ENCODE data around the gene MTSS2.

The MTSS2 gene

DNA sequence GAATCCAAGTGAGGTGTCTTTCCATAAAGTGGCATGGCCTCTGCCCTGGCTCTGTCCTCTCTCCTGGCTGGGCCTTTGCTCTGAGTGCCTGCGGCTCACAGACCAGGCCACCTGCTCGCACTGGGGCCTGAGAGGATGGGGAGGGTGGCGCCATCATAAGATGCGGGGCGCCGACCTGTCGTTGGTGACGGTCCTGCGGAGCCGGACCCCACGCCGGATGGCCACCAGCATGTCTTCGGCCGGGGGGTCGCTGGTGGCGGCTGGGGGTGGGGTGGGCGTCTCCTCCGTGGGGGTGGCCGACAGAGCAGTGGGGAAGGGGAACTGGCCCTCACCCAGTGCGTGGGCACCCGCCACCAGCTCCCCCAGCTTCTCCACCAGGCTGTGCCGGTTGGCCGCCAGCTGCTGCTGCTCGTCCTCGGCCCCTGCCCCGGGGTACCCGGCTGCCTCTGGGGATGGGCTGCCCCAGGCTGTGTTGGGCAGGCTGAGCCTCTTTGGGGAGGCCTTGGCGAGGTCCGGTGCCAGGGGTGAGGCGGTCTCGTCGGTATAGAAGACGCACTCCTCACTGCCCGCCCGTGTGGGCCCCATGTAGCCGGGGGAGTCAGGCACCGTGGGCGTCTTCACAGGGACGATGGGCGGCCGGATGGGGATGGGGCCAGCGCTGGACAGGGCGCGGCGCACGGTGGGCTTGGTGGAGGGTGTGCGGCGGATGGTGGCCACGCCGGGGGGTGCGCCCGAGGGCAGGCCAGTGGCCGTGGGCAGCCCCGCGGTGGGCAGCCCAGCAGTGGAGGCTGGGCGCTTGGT is 22.1 kb downstream of the MTSS2 start:
- H3K9me3 ChIP-seq (ENCODE audit: insufficient read depth, low read length) = no peaks in the 10 kb centered on the region
- no peaks in the 10 kb centered on the region for H4K20me1 ChIP-seq (ENCODE audit: low read depth, low read length)
- H3K79me2 ChIP-seq (ENCODE audit: insufficient read depth, low read length) = no peaks in the 10 kb centered on the region
- no peaks in the 10 kb centered on the region for H3K27me3 ChIP-seq (ENCODE audit: low read length)
- H2AFZ ChIP-seq (ENCODE audit: low read depth, low read length, severe bottlenecking) = no peak overlapping the region
- no peak overlapping the region for H3K4me3 ChIP-seq (ENCODE audit: insufficient read depth, low read length, poor library complexity, severe bottlenecking)
- H3K36me3 ChIP-seq (ENCODE audit: low read length) = no peaks in the 10 kb centered on the region
- no peak overlapping the region for H3K27ac ChIP-seq (ENCODE audit: low read depth, low read length)
- no peaks in the 10 kb centered on the region for H3F3A ChIP-seq (ENCODE audit: insufficient read depth)
- no peak overlapping the region for H3K9ac ChIP-seq (ENCODE audit: low read length)
- no peak overlapping the region for H3K4me2 ChIP-seq (ENCODE audit: low read depth, low read length, poor library complexity, severe bottlenecking)
- H3K9me2 ChIP-seq (replicated peaks; ENCODE audit: insufficient read depth, low read length) = no peaks in the 10 kb centered on the region
- TF ChIP-seq, protein P1, sequence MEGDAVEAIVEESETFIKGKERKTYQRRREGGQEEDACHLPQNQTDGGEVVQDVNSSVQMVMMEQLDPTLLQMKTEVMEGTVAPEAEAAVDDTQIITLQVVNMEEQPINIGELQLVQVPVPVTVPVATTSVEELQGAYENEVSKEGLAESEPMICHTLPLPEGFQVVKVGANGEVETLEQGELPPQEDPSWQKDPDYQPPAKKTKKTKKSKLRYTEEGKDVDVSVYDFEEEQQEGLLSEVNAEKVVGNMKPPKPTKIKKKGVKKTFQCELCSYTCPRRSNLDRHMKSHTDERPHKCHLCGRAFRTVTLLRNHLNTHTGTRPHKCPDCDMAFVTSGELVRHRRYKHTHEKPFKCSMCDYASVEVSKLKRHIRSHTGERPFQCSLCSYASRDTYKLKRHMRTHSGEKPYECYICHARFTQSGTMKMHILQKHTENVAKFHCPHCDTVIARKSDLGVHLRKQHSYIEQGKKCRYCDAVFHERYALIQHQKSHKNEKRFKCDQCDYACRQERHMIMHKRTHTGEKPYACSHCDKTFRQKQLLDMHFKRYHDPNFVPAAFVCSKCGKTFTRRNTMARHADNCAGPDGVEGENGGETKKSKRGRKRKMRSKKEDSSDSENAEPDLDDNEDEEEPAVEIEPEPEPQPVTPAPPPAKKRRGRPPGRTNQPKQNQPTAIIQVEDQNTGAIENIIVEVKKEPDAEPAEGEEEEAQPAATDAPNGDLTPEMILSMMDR (IDR thresholded peaks at IDR 0.05; ENCODE audit: insufficient read depth, low read length, poor library complexity, severe bottlenecking) = no peak
- TF ChIP-seq EZH2phosphoT487 (conservative IDR thresholded peaks at IDR 0.05; ENCODE audit: low read length) = no peak

DNA sequence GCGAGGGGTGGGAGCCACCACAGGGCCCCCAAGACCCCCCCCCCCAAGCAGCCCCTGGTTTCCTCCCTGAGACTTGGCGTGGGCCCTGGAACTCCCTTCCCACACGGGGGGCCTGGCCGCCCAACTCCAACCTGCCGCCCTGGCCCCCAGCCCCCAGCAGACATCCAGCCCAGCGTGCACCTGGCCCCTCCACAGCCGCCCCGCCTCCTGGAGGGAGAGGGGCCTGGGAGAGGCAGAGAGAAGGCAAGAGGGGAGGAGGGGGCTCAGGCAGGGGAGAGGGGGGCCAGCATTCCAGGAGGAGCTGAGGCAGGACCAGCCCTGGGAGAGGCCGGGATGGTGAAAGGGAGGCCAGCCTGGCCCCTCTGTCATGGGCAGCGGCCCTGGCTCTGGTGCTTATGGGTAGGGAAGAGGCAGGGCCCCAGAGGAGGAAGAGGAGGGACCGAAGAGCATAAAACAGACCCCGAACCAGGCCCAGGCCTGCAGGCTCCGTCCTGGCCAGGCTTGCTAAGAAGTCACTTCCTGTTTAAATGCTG is 22.8 kb downstream of the MTSS2 start:
- H3K27ac ChIP-seq (ENCODE audit: low read depth, low read length) = no peak overlapping the region
- no peaks in the 10 kb centered on the region for H4K20me1 ChIP-seq (ENCODE audit: low read depth, low read length)
- no peaks in the 10 kb centered on the region for H3K79me2 ChIP-seq (ENCODE audit: insufficient read depth, low read length)
- no peak overlapping the region for H3K4me2 ChIP-seq (ENCODE audit: low read depth, low read length, poor library complexity, severe bottlenecking)
- no peak overlapping the region for H3K9ac ChIP-seq (ENCODE audit: low read length)
- H3K4me3 ChIP-seq (ENCODE audit: insufficient read depth, low read length, poor library complexity, severe bottlenecking) = no peak overlapping the region
- no peaks in the 10 kb centered on the region for H3K9me3 ChIP-seq (ENCODE audit: insufficient read depth, low read length)
- no peak overlapping the region for H2AFZ ChIP-seq (ENCODE audit: low read depth, low read length, severe bottlenecking)
- H3K36me3 ChIP-seq (ENCODE audit: low read length) = no peaks in the 10 kb centered on the region
- H3K9me2 ChIP-seq (replicated peaks; ENCODE audit: insufficient read depth, low read length) = no peaks in the 10 kb centered on the region
- H3F3A ChIP-seq (ENCODE audit: insufficient read depth) = no peaks in the 10 kb centered on the region
- TF ChIP-seq, protein P1 (IDR thresholded peaks at IDR 0.05; ENCODE audit: insufficient read depth, low read length, poor library complexity, severe bottlenecking) = no peak
- TF ChIP-seq EZH2phosphoT487 (conservative IDR thresholded peaks at IDR 0.05; ENCODE audit: low read length) = no peak
- no peaks in the 10 kb centered on the region for H3K27me3 ChIP-seq (ENCODE audit: low read length)

DNA sequence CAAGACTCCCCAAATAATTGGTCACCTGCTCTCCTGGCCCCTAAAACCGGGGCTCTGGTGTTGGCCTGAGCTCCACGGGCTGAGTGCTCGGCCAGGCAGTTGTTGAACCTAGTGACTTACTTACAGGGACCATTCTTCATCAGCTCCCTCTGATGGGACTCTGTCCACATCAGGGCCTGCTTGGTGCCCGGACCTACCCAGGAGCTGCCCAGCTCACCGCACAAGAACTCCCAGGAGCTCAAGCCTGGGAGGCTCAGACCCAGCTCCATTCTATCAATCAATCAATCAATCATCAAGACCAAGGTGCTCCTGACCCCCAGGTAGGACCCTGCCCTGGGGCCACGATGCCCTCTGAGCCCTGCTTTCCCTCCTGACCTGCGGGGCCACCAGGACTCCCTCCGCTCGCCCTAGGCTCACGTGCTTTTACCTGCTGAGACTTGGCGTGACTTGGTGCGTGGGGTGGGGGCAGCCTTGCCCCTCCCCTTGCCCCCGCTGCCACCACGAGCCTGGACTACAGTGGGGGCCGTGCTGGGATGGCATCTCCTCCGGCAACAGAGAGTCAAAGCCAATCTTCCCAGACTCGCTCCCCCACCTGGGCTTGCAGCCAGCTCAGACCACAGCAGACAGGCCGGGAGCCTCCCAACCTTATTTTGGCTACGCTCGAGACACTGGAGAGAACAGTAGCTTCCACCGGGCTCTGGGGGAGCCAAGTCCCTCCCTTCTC is 23.8 kb downstream of the MTSS2 start:
- TF ChIP-seq, protein P1 (IDR thresholded peaks at IDR 0.05; ENCODE audit: insufficient read depth, low read length, poor library complexity, severe bottlenecking) = no peak
- TF ChIP-seq EZH2phosphoT487 (conservative IDR thresholded peaks at IDR 0.05; ENCODE audit: low read length) = no peak
- Histone ChIP-seq H3F3A (ENCODE audit: insufficient read depth) (no peaks in the 10 kb centered on the region), H3K4me3 (ENCODE audit: insufficient read depth, low read length, poor library complexity, severe bottlenecking) (no peak overlapping the region), H3K79me2 (ENCODE audit: insufficient read depth, low read length) (no peaks in the 10 kb centered on the region), H3K9me3 (ENCODE audit: insufficient read depth, low read length) (no peaks in the 10 kb centered on the region), H4K20me1 (ENCODE audit: low read depth, low read length) (no peaks in the 10 kb centered on the region), H2AFZ (ENCODE audit: low read depth, low read length, severe bottlenecking) (no peak overlapping the region), H3K9ac (ENCODE audit: low read length) (no peak overlapping the region), H3K27ac (ENCODE audit: low read depth, low read length) (no peak overlapping the region), H3K36me3 (ENCODE audit: low read length) (no peaks in the 10 kb centered on the region), H3K9me2 (replicated peaks; ENCODE audit: insufficient read depth, low read length) (no peaks in the 10 kb centered on the region), H3K4me2 (ENCODE audit: low read depth, low read length, poor library complexity, severe bottlenecking) (no peak overlapping the region), H3K27me3 (ENCODE audit: low read length) (no peaks in the 10 kb centered on the region)
